A549 (cell line): ENCODE results near the gene RTN4RL1.

Source experiments
- ESRRA ChIP-seq: fragments of 150-350 bp; IDR thresholded peaks from 2 replicates; pipeline ENCODE4 v1.6.1; 2014; ENCODE audit warnings: mild to moderate bottlenecking, low read length, borderline replicate concordance
- FOXS1 ChIP-seq: fragments of 250-450 bp; sonication (Bioruptor Pico); IDR thresholded peaks from 2 replicates; pipeline ENCODE4 v1.5.0; 2020; ENCODE audit warnings: mild to moderate bottlenecking, moderate library complexity
- RAD21 ChIP-seq, 2 experiments: fragments of >200 bp in 1 of 2; sonication (Bioruptor Twin) in 1 of 2; formaldehyde crosslinking in 1 of 2; IDR thresholded peaks in 1 of 2; conservative IDR thresholded peaks in 1 of 2; 2 replicates in 1 of 2; 3 replicates in 1 of 2; pipeline ENCODE4 v1.6.1; 2012 to 2018; ENCODE audit warnings: inconsistent platforms in 1 of 2

DNA sequence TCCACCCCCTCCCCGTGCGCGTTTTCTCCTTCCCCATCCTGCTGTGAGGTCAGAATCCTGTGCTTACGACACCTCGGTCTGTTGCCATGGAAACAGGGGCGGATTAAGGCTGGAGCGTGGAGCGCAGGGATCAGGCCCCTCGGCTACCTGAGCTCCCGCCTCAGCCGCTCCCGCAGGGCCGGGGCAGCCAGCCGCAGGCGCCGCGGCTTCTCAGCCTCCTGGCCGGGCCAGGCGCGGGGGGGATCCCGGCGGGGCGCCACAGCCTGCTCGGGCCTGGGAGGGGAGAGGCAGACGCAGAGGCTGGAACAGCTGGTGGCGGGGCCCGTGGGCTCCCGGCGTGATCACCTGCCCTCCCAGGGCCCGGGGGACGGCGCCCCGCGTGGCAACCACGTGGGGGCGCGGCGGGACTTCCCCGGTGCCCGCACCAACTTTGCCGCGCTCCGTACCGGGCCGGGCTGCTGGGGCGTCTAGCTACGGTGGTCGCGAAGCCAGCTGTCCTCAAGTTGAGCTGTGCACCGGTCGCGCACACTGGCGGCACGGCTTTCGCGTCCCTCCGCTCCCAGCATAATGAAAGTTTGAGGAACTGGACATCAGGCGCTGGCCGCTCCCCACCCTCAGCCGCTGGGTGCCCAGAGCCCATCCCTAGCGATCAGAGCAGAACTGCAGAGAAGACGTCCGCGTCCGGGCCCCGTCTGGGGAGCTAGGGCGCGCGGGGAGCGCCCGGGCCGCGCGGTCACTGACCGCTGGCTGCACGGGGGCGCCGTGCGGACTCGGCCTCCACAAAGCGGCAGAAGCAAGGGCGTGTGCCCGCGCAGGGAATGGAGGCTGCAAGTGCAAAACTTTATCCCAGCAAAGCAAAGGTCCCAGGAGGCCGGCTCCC is 1.2 kb downstream of the RTN4RL1 start:
- TF ChIP-seq RAD21 (conservative IDR thresholded peaks at IDR 0.05 in 1 of 2, IDR thresholded peaks at IDR 0.05 in 1 of 2) (no peak), ESRRA (no peak), FOXS1 (CRISPR knock-in tag) (no peak)
